LNCaP clone FGC (cell line): ENCODE measurements around the gene BTNL2.
A peak's percentile ranks its signal among the peaks of the same experiment; 100 is the strongest.

Experiments used
- DNase-seq: peaks from one replicate; pipeline ENCODE4 v3.0.0-alpha.2; 2011; ENCODE audit warnings: low read depth
- H3K4me3 ChIP-seq: 2 replicates; pipeline ENCODE4 v1.5.1; 2011; ENCODE audit warnings: mild to moderate bottlenecking, low read depth, low read length, control low read depth
- TF ChIP-seq, protein P1 (sequence below): IDR thresholded peaks from 2 replicates; pipeline ENCODE4 v1.5.1; 2012; ENCODE audit warnings: mild to moderate bottlenecking; ENCODE audit not compliant: control insufficient read depth, insufficient read depth; ENCODE audit errors: extremely low read depth

The BTNL2 gene

DNA sequence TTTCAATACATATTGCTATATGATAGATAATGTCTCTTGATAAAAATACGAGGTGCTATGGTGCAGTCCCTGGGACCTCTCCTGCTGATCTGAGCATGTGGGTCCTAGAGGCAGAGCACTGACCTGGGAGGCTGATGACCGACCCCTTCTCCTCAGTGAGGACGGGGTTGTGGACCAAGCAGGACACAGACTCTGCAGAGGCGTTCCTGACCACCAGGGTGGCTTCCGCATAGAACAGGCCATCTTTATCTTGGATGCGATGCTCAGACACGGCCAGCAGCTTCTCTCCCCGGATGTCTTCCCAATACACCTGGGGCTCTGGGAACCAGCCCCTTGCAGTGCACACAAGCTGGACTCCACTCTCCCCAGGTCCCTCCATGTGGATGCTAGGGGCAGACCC is 4.2 kb downstream of the BTNL2 start:
- H3K4me3 ChIP-seq = no peak overlapping the region
- TF ChIP-seq, protein P1, sequence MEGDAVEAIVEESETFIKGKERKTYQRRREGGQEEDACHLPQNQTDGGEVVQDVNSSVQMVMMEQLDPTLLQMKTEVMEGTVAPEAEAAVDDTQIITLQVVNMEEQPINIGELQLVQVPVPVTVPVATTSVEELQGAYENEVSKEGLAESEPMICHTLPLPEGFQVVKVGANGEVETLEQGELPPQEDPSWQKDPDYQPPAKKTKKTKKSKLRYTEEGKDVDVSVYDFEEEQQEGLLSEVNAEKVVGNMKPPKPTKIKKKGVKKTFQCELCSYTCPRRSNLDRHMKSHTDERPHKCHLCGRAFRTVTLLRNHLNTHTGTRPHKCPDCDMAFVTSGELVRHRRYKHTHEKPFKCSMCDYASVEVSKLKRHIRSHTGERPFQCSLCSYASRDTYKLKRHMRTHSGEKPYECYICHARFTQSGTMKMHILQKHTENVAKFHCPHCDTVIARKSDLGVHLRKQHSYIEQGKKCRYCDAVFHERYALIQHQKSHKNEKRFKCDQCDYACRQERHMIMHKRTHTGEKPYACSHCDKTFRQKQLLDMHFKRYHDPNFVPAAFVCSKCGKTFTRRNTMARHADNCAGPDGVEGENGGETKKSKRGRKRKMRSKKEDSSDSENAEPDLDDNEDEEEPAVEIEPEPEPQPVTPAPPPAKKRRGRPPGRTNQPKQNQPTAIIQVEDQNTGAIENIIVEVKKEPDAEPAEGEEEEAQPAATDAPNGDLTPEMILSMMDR = no peak
- DNase-seq = no peak

DNA sequence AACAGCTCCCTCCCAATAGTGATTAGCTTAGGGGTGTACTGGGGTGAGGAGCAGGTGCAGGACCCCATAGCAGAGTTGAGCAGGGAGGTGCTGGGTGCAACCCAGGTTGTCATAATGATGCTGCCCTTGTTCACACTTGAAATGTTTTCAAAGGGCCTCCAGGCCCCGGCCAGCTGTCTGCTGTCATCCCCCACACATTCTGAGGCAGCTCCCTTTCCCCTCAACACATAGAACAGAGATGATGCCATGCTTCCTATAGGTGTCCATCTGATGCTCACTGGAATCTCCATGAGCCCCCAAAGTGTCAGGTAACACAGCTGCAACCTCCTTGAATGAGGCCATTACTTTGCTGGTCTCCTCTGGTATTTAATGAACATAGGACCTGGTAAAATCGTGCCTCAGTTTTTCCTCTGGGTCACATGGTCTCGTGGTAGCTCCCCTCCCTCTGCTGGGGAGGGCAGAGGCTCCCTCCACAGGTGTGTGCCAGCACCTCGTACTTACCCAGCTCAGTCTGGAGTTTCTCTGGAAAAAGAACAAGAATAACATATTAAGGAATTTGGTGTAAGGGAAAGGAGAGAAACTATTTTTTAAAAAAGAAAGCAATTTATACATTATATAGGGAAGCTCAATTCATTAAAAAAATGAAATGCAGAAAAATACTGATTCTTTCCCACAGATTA is 5.6 kb downstream of the BTNL2 start:
- H3K4me3 ChIP-seq = no peak overlapping the region
- no peak for DNase-seq
- TF ChIP-seq, protein P1 = no peak

DNA sequence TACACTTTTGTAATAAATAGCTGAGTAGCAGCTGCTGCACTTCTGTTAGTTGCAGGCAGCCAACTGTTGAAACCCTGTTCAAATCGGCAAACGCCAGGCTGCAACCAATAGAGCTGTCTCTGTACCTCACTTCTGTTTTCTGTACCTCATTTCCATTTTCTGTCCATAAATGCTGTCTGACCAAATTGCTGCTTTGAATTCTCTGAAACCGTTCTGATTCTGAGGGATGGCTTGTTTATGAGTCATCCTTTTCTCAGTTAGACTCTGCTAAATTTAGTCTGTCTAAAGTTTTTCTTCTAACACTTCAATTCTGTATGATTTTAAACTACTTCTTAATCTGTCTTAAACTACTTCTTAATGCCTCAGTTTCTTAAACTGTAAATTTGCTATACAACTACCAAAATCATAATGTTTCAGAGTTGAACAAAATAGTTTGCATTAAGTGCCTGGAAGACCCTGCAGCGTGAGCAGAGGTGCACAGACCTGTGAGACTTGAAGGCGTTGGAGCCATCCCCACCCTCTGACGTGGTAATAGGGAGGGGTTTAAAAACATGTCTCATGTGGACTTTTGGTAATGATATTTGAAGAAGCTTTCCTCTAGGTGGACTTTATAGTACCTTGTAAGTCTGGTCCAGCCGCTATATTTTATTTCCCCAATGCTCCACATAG is 9.6 kb downstream of the BTNL2 start:
- DNase-seq = no peak
- no peak overlapping the region for H3K4me3 ChIP-seq

DNA sequence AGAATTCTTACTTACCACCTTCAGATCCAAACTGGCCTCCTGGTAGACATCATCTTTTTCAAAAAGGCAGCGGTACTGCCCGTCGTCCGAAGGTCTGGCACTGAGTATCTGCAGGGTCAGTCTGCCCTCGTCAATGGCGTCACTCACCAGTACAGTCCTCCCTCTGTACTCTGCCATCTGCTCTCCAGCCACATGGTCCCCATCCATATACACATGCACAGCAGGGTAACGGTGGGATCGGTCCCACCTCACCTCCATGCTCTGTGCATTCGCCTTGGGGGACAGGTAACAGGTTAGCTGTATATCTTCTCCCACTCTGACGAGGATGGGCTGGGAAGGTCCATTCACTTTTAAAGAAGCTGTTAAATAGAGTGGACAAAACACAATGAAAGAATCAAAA is 11.0 kb downstream of the BTNL2 start:
- TF ChIP-seq, protein P1 = no peak
- no peak for DNase-seq
- H3K4me3 ChIP-seq = no peak overlapping the region

More for the DNA sequence above, 9.6 kb downstream of the BTNL2 start:
- TF ChIP-seq, protein P1 = no peak

DNA sequence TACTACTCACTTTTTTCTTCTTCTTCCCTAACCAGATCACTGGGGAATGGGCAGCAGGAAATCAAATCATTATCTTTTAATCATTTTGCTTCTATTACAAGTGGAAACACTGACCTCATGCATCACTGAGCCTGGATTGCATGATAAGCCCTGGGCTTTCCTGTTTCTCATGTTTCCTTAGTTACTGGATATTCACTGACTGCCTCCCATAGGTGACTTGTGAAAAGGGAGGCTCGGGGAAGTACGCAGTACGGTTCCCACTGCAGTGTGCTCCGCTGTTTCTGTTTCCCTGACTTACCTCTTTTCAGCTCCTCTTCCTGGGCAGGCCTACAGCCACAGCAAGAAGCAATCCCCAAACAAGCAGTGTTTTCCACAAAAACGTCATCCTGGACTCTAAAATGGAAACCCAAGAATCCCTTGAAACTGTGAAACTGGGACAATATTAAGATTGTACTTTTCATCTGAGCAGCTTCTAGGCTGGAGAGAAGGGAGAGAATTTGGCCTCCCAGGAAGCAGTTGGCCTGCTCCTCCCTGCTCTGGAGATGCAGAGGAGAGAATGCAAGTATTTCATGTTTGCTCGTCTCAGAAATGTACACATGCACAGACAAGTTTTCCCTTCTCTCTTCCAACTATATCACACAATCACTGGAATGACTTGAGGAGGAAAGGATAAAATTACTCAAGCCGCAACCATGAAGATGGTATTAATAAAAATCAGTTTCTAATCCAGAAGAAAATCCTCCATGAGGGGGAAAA is 13.1 kb downstream of the BTNL2 start:
- H3K4me3 ChIP-seq = no peak overlapping the region
- TF ChIP-seq, protein P1 = peak; percentile 13; the same call in 1 of the 2 replicates
- no peak for DNase-seq

DNA sequence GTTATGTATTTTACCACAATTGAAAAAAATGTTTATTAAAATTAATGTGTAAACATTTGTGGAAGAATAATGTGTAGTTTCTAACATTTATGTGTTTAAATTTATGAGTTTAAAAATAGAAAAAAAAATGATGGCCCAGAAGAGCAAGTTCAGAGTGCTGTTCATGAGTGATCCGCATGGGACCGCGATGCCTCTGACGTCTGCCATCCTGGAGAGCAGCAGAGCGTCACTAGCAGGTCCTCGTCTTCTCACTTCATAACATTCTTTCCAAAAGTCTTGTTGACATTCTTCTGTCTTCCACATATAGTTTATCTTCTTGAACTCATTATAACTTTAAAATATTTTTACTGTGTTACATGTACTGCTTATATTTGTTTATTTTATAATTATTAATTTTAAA is 15.5 kb downstream of the BTNL2 start:
- DNase-seq = no peak
- H3K4me3 ChIP-seq = no peak overlapping the region
- TF ChIP-seq, protein P1 = no peak
